Measurements from ENCODE around the gene USP31. TPM values are rescaled to one million over a fixed set of nuclear protein-coding genes. Genes with fewer than 3 reads are reported as not detected.
"Not testable (repeated sequence)": the region's sequence is repeated elsewhere in the genome, so short reads cannot be mapped to it uniquely, and the experiment has no call there.

Gene USP31
- total RNA-seq, 4 donors from 2014 or later = 6.0 to 8.3 (median 7.1) TPM

DNA sequence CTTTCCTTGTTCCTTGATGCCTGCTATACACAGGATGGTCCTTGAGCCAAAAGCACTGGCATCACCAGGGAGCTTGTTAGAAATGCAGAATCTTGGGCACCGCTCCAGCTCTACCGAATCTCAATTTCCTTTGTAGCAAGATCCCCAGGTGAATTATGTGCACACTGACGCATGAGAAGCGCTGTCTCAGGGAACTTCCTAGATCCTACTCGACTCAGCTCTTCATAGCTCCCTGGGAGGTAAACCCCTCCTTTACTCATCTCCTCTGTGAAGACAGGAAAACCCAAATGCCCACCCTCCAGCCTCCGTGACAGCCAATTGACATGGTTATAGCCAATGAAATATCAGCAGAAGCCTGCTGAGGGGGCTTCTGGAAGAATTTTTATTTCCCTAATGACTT lies 4.1 kb downstream of the USP31 start:
- no peak overlapping the region for H3K27ac ChIP-seq
- DNase-seq = no peak
- H3K4me3 ChIP-seq = no peak overlapping the region
- H3K27me3 ChIP-seq = no peaks in the 10 kb centered on the region
- intact Hi-C loops (cut with DNase I; ENCODE audit: low total_unique reads) = no loop called here
- in situ Hi-C loops (cut with MboI; ENCODE audit: low pct_ligation_motif_present in 1 of 4, low pct_unique_long_range_greater_than_20kb in 1 of 4, low sequenced_read_pairs in 3 of 4) = no loop called here
- no peak for TF ChIP-seq POLR2A (IDR thresholded peaks at IDR 0.05)
- no peak for TF ChIP-seq POLR2AphosphoS5 (IDR thresholded peaks at IDR 0.05)
- TF ChIP-seq EP300 (IDR thresholded peaks at IDR 0.05; ENCODE audit: low read depth) = no peak
- TF ChIP-seq, protein P1, sequence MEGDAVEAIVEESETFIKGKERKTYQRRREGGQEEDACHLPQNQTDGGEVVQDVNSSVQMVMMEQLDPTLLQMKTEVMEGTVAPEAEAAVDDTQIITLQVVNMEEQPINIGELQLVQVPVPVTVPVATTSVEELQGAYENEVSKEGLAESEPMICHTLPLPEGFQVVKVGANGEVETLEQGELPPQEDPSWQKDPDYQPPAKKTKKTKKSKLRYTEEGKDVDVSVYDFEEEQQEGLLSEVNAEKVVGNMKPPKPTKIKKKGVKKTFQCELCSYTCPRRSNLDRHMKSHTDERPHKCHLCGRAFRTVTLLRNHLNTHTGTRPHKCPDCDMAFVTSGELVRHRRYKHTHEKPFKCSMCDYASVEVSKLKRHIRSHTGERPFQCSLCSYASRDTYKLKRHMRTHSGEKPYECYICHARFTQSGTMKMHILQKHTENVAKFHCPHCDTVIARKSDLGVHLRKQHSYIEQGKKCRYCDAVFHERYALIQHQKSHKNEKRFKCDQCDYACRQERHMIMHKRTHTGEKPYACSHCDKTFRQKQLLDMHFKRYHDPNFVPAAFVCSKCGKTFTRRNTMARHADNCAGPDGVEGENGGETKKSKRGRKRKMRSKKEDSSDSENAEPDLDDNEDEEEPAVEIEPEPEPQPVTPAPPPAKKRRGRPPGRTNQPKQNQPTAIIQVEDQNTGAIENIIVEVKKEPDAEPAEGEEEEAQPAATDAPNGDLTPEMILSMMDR (IDR thresholded peaks at IDR 0.05) = no peak
- no peaks in the 10 kb centered on the region for H3K9me3 ChIP-seq
- no peaks in the 10 kb centered on the region for H3K36me3 ChIP-seq
- H3K4me1 ChIP-seq = peaks cover 22 to 55% (median 31%) of the 10 kb centered on the region in 4 donors
- WGBS, 2 donors (ENCODE audit: low coverage in 1 of 2) = 78 to 100% methylated on average over 1 to 6 of the region's 6 CpGs

DNA sequence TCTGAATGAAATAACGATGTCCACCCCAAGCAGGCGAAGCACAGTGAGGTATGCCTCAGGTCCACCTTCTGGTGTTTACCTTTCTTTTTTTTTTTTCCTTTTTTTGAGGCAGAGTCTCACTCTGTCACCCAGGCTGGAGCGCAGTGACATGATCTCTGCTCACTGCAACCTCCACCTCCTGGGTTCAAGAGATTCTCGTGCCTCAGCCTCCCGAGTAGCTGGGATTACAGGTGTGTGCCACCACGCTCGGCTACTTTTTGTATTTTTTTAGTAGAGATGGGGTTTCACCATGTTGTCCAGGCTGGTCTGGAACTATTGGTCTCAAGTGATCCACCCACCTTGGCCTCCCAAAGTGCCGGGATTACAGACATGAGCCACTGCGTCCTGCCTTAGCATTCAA lies 4.9 kb downstream of the USP31 start:
- peaks cover 22 to 50% (median 29%) of the 10 kb centered on the region in 4 donors for H3K4me1 ChIP-seq
- intact Hi-C loops (cut with DNase I; ENCODE audit: low total_unique reads); H3K36me3 ChIP-seq: not testable (repeated sequence)

DNA sequence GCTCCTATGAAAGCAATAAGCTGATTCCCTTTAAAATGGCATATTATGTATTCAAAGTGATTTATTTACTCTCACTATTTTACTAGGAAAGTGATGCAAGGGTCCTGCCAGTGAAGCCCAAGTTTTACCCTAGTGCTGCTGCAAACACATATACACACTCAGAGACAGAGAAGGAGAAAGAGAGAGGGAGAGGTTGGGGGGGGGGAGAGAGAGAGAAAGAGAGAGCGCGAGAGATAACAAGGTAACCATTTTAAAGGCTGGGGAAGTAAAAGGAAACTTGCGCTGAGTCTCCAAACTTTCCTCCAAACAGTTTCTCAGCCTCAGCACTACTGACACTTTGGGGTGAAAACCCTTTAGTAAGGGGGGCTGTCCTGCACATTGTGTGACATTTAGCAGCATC lies 5.9 kb downstream of the USP31 start:
- intact Hi-C loops (cut with DNase I; ENCODE audit: low total_unique reads) (no loop called here), in situ Hi-C loops (cut with MboI; ENCODE audit: low pct_ligation_motif_present in 1 of 4, low pct_unique_long_range_greater_than_20kb in 1 of 4, low sequenced_read_pairs in 3 of 4) (no loop called here)
- H3K9me3 ChIP-seq = no peaks in the 10 kb centered on the region
- peaks cover 22 to 49% (median 28%) of the 10 kb centered on the region in 4 donors for H3K4me1 ChIP-seq
- DNase-seq = no peak
- no peaks in the 10 kb centered on the region for H3K27me3 ChIP-seq
- no peaks in the 10 kb centered on the region for H3K36me3 ChIP-seq
- TF ChIP-seq POLR2A (IDR thresholded peaks at IDR 0.05) = no peak
- no peak overlapping the region for H3K27ac ChIP-seq
- 89 to 92% methylated on average over 2 to 3 of the region's 3 CpGs for WGBS, 2 donors (ENCODE audit: low coverage in 1 of 2)
- no peak overlapping the region for H3K4me3 ChIP-seq

More for the DNA sequence above, 4.9 kb downstream of the USP31 start:
- in situ Hi-C loops (cut with MboI; ENCODE audit: low pct_ligation_motif_present in 1 of 4, low pct_unique_long_range_greater_than_20kb in 1 of 4, low sequenced_read_pairs in 3 of 4); H3K27ac ChIP-seq; DNase-seq; H3K9me3 ChIP-seq; H3K4me3 ChIP-seq; H3K27me3 ChIP-seq: not testable (repeated sequence)
- WGBS, 2 donors (ENCODE audit: low coverage in 1 of 2) = 90 to 98% methylated on average over 9 of the region's 9 CpGs

DNA sequence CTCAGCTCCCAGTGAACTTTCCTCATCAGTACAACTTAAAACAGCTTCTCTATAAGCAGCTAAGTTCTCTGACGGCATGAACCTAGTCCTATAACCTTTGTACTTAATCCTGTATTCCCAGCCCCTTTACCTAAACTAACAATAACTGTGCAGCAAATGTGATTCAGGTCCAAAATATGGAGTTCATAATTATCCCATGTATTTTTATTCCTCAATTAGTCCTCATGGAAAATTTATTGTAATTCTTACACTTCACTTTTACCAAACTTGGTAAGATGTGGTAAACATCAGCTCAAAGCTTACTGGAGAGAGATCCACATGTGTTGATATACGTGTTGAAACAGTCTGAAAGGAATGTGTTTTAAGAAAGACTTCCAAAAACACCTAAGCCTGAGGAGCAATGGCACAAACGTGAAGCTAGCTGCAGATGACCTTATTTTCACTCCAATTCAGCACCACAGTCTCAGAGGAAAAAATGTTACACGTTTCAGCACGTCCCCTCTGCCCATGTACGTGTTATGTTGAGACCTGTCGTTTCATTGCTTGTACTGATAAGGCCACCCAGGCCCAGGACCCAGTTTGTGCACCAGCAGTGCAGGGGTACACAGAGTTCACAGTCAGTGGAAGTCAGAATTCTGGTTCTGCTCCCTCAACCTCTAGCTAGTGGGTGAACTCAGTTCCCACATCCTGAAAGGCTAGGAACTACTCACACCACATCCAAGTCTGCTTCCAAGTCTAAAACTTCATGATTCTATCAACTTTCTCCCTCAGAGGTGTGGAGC lies 7.1 kb downstream of the USP31 start:
- Histone ChIP-seq H3K9me3 (no peaks in the 10 kb centered on the region), H3K27me3 (no peaks in the 10 kb centered on the region), H3K4me3 (no peak overlapping the region), H3K4me1 (peaks cover 12 to 40% (median 18%) of the 10 kb centered on the region in 4 donors), H3K27ac (peak overlapping the region in 3 of 4 donors; percentile 15 to 33 (median 15)), H3K36me3 (no peaks in the 10 kb centered on the region)
- DNase-seq = no peak
- TF ChIP-seq POLR2AphosphoS5 (IDR thresholded peaks at IDR 0.05) = no peak
- no peak for TF ChIP-seq POLR2A (IDR thresholded peaks at IDR 0.05)
- no peak for TF ChIP-seq EP300 (IDR thresholded peaks at IDR 0.05; ENCODE audit: low read depth)
- TF ChIP-seq, protein P1 (IDR thresholded peaks at IDR 0.05) = no peak
- intact Hi-C loops (cut with DNase I; ENCODE audit: low total_unique reads) = no loop called here
- 37 to 61% methylated on average over 3 to 7 of the region's 7 CpGs for WGBS, 2 donors (ENCODE audit: low coverage in 1 of 2)
- in situ Hi-C loops (cut with MboI; ENCODE audit: low pct_ligation_motif_present in 1 of 4, low pct_unique_long_range_greater_than_20kb in 1 of 4, low sequenced_read_pairs in 3 of 4) = no loop called here

DNA sequence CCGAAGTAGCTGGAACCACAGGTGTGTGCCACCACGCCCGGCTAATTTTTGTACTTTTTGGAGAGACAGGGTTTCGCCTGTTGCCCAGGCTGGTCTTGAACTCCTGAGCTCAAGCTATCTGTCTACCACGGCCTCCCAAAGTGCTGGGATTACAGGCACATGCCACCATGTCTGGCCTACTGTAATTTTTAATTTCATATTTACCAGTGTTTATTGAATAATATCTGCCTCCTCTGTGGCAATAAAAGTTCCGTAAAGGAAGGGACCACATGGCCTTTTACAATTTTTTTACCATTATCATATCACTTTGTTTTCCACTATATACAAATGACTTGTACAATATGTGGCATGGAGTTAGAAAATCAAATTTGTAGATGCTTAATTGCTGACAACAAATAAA lies 7.8 kb downstream of the USP31 start:
- Histone ChIP-seq H3K36me3 (no peaks in the 10 kb centered on the region), H3K27me3 (no peaks in the 10 kb centered on the region), H3K9me3 (no peaks in the 10 kb centered on the region), H3K27ac (peak overlapping the region in 1 of 4 donors; percentile 33), H3K4me3 (no peak overlapping the region), H3K4me1 (peaks cover 10 to 36% (median 15%) of the 10 kb centered on the region in 4 donors)
- TF ChIP-seq POLR2A (IDR thresholded peaks at IDR 0.05) = no peak
- no peak for TF ChIP-seq EP300 (IDR thresholded peaks at IDR 0.05; ENCODE audit: low read depth)
- TF ChIP-seq, protein P1 (IDR thresholded peaks at IDR 0.05) = no peak
- TF ChIP-seq POLR2AphosphoS5 (IDR thresholded peaks at IDR 0.05) = no peak
- WGBS, 2 donors (ENCODE audit: low coverage in 1 of 2) = 85% methylated on average over 4 to 6 of the region's 6 CpGs
- intact Hi-C loops (cut with DNase I; ENCODE audit: low total_unique reads) = no loop called here
- in situ Hi-C loops (cut with MboI; ENCODE audit: low pct_ligation_motif_present in 1 of 4, low pct_unique_long_range_greater_than_20kb in 1 of 4, low sequenced_read_pairs in 3 of 4) = no loop called here
- no peak for DNase-seq
